ENCODE data around the gene DLGAP1.

DLGAP1 gene

DNA sequence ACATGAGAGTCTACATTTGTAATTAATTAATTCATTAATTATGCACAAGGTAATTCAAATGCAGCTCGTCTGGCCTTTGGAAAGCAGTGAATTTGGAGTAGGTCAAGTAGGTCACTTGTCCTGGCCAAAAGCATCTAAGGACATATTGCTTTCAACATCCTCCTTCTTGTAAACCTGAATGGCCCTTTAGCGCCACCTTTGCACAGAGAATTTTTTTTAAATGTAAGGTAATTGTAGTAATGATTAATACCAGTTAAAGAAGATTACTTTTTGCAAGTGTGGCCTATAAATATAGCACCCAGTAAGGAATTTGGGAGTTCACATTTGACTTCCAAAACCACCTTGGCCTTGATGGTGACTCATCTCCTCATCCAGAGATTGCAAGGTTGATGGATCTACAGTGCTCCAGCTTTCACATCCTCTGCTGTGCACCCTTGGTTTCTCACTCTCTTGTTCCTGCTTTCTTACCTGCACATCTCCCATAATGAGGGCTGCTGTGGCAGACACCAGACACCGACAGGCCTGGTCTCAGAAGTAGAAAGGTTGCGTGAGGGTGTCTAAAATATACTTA is 523.5 kb downstream of the DLGAP1 start:
- DNase-seq (ENCODE audit: low read depth): no peak

- no peak for DNase-seq (ENCODE audit: low read depth)
Measured at GRCh38 chr18:3931013-3931315, 524.1 kb downstream of the DLGAP1 start.

DNA sequence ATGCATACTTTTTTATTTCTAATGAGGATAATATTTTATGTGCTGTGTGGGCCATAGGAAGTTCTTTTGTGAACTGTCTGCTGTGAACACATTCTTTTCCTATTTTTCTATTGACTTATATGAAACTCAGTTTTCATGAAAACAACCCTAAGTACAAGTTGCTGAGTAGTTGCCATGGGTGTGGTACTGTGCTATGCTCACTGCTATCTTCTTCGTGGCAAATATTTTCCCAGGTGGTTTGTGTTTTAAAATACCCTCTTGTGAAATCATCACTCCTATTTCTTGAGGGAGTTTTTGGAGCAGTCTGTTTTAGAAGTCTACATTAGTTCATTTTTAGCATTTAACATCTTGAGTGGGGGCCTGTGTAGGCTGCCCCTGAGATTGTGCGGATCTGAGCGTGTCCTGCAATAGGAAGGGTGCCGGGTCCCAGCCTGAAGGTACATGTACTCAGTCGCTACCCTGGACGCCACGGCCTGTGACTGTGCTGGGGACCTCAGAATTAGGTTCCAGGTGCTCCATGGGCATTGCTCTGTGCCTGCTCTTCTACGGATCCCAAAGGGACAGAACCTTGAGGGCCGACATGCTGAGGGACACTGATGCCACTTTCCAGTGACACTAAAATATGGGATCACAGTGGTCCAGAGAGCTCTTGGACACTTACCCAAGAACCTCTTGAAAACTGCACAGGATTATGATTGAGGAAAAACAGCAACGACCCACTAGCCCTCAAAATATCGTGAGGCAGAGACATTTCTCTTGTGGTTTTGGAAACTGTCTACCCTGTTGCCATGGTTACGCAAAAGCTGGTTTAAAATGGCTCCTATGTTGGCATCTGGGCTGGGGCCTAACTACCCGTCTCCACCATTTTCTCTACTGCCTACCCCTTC is 524.7 kb downstream of the DLGAP1 start:
- no peak for DNase-seq (ENCODE audit: low read depth)

DNA sequence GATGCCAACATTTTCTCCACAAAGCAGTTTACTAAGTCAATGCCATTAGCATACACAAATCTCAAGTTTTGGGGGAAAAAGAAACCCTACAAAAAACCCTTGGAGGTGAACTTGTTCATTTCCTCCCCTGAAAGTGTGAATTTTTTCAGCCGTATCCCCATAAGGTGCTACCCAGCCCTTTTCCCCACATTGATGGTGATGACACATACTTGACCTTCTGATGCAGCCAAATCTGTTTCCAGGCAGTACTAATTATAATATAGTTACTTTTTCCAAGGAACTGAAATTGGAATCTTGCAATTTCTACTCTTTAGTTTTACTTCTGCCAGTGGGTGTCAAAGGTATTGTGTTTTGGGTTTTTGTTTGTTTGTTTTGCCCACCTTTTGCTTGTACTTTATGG is 530.7 kb downstream of the DLGAP1 start:
- no peak for DNase-seq (ENCODE audit: low read depth)

- no peak for DNase-seq (ENCODE audit: low read depth)
Measured at GRCh38 chr18:3923750-3924149, 531.4 kb downstream of the DLGAP1 start.

DNA sequence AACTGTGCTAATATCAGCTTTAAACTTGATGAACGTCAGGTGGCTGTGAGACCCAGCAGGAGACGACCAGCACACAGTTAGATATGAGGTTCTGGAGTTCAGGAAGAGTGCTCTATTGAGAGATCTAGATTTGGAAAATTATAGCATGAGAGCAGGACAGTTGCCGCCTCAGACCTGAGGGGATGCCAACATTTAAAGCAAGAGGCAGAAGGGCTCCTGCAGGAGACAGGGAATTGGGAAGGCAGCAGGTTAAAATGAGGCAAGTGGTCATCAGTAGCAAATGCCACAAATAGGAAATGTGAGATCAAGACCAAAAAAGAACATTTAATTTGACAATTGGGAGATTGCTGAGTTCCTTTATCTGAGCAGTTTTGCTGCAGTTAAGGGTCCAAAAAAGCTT is 533.3 kb downstream of the DLGAP1 start:
- no peak for DNase-seq (ENCODE audit: low read depth)

DNA sequence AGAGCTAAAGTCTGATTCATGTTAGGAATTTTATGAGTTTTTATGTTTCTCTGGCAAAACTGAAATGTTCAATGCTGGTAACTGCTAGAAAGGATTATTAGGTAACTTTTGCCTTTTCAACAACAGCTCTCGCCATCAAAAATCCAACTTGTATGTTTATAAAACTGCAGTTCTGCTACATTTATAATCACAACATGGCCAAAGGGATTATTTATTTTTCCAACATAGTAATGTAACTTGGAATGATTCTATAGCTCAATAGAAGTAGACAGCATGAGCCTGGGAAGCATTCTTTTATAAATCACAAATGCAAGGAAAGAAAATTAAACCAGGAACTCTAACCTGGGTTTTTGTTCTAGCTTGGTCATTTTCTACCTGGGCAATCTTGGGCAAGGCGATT is 534.3 kb downstream of the DLGAP1 start:
- no peak for DNase-seq (ENCODE audit: low read depth)

DNA sequence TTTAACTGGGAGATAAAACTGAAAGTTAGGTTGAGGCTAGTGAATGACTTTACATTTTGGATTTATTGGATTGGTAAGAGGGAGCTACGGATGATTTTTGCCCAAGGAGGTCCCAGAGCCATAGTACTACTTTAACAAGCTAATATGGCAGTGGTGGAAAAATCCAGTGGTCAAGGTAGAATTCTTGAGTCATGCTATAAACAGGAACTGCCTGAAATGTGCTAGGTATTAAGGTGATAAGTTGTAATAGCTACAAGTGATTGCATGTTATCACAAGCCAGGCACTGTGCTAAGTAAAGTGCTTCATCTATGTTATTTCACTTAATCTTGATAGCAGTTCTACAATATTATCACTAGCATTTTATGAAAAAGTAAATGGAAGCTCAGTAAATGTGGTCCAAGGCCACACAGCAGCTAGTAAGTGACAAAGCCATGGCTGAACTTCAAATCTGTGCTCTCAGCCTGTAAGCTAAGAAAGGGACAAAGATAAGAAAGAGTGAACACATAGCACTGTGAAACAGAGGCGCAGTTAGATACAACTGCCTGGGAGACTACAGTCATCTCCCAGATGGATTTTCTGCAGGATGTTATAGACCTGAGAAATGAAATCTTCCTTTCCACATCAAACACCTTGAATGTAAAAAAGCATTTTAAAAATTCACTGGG is 535.6 kb downstream of the DLGAP1 start:
- no peak for DNase-seq (ENCODE audit: low read depth)

DNA sequence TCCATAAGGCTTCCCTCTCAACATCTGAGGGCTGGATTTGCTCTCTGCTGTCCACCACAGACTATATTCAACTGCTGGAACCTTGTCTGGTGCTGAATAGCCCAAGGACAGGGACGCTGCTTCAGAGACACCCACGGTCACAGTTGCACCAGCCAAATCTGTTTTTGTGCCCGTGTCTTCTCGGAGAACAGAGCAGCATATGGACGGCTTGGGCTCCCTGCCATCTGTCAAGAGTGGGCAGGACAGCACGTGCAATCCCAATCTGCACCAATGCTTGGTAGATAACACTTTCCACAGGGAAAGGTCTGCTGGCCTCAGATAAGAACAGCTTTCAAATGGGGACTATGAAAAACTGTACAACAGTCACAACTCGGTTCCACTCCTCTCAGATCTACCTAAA is 539.0 kb downstream of the DLGAP1 start:
- no peak for DNase-seq (ENCODE audit: low read depth)

DNA sequence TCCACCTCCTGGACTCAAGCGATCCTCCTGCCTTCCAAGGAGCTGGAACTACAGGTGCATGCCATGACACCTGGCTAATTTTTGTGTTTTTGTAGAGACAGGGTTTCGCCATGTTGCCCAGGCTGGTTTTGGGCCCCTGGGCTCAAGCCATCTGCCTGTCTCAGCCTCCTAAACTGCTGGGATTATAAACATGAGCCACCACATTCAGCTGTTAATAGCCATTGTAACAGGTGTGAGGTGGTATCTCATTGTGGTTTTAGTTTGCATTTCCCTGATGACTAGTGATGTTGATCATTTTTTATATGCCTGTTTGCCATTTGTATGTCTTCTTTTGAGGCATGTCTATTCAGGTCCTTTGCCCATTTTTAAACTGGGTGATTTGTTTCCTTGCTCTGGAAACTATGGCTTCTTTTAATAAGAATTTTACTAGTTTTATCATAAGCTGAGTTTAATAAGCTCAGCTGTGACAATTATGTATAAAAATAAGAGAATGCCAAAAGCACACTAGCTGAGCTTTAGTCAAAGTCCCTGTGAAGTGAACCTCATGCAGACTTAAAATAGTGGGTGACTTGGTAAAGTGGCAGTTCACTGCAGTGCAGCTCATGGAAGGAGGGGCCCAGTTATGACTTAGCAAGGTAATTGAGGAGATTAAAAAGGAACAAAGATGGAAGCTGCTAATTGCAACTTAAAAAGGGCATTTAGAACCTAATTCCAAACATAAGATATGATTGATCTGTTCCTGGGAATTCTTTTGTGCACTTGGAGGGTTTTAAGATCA is 540.1 kb downstream of the DLGAP1 start:
- no peak for DNase-seq (ENCODE audit: low read depth)

DNA sequence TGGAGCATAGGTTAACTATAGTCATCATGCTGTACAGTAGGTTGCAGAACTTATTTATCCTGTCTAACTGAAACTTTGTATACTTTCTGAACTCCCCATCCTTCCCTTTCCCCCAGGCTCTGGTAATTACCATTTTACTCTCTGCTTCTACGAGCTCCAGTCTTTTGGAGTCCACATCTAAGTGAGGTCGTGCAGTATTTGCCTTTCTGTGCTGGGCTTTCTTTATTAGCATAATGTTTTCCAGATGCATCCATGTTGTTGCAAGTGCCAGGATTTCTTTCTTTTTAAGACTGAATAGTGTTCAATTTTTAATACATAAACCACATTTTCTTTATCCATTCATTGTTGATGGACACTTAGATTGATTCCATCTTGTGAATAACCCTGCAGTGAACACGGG is 541.0 kb downstream of the DLGAP1 start:
- DNase-seq (ENCODE audit: low read depth): no peak

GRCh38 chr18:3912705-3913104 is 542.4 kb downstream of the DLGAP1 start:
- DNase-seq (ENCODE audit: low read depth): no peak

DNA sequence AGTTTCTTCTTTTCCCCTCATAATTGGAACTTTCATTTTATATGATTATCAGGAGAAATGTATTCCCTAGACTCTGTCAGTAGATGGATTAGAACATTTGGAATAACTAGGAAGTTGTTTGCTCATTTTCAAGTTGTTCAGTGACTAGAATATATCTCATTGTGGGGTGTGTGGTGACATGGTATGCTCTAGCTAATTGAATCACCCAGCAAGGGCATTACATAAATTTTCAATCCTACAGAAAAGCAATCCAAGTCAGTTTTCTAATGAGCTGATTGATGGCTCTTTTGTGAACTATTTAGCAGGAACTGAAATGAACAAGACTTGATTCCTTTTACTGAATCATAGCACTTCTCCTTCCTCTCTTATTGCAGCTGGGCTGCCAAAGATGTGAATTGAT is 543.7 kb downstream of the DLGAP1 start:
- no peak for DNase-seq (ENCODE audit: low read depth)

GRCh38 chr18:3910512-3910911 is 544.6 kb downstream of the DLGAP1 start:
- DNase-seq (ENCODE audit: low read depth): no peak

GRCh38 chr18:3907955-3908354 is 547.2 kb downstream of the DLGAP1 start:
- no peak for DNase-seq (ENCODE audit: low read depth)

DNA sequence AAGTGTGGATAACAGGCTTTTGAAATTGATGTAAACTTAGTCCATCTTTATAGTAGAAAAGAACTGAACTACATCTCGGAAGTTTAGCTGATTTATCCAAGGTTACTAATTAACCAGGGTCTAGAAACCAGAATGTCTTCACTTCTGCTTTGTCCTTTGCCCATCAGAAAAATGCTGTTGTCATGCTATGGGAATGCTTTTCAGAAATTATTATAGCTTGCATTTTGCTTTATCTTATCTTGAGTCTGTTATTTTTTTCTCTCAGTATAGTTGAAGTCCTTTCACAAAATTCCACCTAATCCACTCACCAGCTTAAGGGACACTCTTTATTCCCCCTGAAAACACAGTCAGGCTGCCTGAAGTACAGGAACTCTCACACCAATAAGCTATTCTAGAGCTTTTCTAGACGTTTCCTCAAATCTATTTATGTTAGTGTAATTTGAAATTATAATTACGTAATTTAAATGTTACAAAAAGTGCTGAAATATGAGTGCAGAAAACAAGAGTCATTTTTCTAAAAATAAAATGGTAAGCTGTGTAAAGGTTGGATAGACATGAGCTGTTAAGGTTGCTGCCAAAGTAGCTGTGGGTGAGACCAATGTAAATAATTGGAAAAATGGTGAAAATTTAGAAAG is 548.9 kb downstream of the DLGAP1 start:
- no peak for DNase-seq (ENCODE audit: low read depth)

DNA sequence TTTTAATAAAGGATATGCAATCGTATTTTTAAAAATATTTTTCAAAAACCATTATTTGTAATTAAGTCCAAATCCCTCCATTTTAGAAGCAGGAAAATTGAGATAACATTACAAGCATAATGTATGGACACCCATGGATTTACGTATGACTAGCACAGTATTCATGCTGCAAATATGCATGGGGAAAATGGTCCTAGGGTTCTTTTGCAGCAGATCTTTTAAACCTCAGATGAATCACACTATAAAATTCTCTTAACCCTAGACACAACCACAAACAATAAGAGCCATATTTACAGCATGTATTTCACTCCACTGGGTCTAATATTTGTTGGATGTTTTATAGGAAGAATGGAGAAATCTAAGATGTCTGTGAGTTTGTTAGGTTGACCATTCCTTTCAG is 551.8 kb downstream of the DLGAP1 start:
- peak; percentile 36 for DNase-seq (ENCODE audit: low read depth)

- no peak for DNase-seq (ENCODE audit: low read depth)
Measured at GRCh38 chr18:3902676-3903075, 552.4 kb downstream of the DLGAP1 start.

GRCh38 chr18:3901811-3902210 is 553.3 kb downstream of the DLGAP1 start:
- no peak for DNase-seq (ENCODE audit: low read depth)

- DNase-seq (ENCODE audit: low read depth): no peak
Measured at GRCh38 chr18:3901042-3901441, 554.1 kb downstream of the DLGAP1 start.

DNA sequence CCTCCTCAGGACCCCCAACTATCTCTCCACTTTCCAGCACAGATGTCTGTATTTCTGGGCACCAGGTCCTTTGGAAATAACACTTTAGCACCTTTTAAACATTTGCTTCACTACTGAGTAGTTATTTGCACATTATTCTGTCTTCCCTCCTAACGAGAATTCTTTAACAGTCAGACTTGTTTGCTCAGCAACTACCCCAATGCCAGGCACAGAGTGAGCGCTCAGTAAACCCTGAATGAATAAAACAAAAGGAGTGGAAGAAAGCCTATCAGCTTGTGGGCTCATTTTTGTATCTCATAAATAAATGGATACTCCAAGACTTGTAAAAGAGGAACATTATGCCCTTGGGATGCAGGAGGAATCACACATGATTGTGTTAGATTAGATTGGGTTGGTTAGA is 554.8 kb downstream of the DLGAP1 start:
- no peak for DNase-seq (ENCODE audit: low read depth)

Data from GM04504 (cell line).